ENCODE results near the gene FAM156A.
"Not testable (repeated sequence)": the region's sequence is repeated elsewhere in the genome, so short reads cannot be mapped to it uniquely, and the experiment has no call there.

Gene FAM156A, protein sequence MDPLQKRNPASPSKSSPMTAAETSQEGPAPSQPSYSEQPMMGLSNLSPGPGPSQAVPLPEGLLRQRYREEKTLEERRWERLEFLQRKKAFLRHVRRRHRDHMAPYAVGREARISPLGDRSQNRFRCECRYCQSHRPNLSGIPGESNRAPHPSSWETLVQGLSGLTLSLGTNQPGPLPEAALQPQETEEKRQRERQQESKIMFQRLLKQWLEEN

DNA sequence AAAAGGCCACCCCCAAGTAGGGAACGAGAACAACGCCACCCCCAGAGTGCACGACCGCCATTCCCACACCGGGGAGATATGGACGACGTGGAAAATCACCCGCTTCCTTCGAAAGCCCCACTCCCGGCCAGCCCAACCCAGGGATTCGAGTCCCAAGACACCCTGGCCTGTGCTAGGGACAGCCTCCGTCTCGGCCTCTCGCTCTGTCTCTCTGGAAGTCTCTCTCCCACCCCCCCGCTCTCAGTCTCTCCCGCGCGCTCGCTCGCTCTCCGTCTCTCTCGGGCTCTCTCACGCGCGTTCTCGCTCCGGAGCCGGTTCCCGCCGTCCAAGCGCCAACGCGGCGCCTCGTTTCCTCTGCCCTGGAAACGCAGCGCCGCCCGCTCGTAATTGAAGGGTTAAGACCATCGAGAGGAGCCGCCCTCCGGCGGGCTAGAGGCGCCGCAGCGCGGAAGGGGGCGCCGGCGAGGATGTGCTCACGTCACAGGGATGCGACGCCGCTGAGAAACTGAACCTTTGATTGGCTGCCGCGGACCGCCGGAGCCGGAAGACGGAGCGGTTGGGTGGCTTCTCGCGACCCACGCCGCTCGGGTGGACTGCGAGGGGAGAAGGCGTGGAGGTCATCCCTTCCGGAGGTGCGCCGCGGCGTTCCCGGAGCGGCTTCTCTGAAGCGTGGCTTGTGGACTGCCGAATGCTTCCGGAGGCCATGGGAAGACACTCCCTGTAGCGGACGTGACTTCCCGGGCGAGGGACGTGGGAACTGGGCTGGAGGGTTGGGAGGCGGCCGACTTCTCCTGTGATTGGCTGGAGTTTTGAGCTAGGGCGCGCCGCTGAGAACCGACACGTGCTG lies at the start of gene FAM156A:
FAM156A (minus strand) TSS at position 406 of the 847 bp plus-strand sequence. CDS start 9,930 bp downstream, outside the sequence.
- DNase-seq (ENCODE audit: low read depth), result not testable (repeated sequence)

GRCh38 chrX:53005327-53005726 lies 47.0 kb upstream of the FAM156A start:
- no peak for DNase-seq (ENCODE audit: low read depth)

- no peak for DNase-seq (ENCODE audit: low read depth)
These were observed 46.5 kb upstream of the FAM156A start for GRCh38 chrX:53004811-53005210.

GRCh38 chrX:53004038-53004437 lies 45.7 kb upstream of the FAM156A start:
- DNase-seq (ENCODE audit: low read depth), result no peak

DNA sequence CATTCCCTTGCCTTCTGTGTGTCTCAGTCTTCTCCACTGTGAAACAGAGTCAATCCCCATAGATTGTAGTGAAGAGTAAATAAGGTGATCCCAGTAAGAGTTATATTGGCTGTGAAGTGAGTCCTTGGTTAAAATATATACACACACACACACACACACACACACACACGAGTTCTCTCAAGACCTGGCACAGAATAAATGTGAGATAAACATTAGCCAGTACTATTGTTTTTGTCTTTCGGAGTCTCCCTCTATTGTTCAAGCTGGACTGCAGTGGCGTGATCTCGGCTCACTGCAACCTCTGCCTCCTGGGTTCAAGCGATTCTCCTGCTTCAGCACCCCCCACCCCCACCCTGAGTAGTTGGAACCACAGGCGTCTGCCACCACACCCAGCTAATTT lies 44.8 kb upstream of the FAM156A start:
- DNase-seq (ENCODE audit: low read depth), result no peak

- no peak for DNase-seq (ENCODE audit: low read depth)
These were observed 43.6 kb upstream of the FAM156A start for GRCh38 chrX:53001958-53002357.

- no peak for DNase-seq (ENCODE audit: low read depth)
These were observed 42.3 kb upstream of the FAM156A start for GRCh38 chrX:53000447-53001135.

- DNase-seq (ENCODE audit: low read depth), result no peak
These were observed 37.6 kb upstream of the FAM156A start for GRCh38 chrX:52995987-52996331.

DNA sequence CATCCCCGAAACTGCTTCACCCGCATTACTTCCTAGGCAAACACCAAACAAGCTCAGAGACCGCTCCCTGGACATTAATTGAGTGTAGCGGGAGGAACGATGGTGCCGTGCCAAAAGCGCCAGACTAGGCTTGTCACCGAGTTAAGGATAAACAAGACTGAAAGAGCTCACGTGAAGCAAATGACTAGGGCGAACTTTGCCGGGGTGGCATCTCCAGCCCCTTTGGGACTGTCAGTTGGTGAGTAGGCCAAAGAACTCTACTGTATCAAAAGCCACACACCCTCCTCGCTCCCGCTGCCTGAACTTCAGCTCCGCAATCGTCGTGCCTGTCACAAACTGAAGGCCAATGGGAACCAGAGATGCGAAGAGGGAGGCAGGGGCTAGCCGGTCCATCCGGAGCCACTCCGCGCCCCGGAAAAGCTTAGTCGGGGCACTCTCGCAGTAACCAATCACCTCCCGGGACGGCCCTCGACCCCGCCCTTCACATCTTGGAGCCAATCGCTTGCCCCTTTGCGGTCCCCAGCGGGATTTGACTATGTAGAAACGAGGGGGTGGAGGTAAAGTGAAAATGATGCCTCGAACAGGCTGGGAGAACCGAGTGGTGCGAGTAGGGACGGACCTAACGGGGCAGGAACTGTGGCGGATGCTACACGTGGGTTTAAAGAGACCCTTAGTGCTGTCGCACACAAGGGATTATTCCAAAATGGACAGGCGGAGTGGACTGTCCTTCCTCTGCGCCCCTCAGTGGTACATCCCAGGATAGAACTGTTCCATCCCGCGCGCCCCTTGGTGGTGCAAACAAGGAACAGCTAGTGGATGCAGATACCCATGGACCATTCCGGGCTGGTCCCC lies 37.0 kb upstream of the FAM156A start:
- peak; percentile 84 for DNase-seq (ENCODE audit: low read depth)

- DNase-seq (ENCODE audit: low read depth), result no peak
These were observed 32.5 kb upstream of the FAM156A start for GRCh38 chrX:52990848-52991247.

DNA sequence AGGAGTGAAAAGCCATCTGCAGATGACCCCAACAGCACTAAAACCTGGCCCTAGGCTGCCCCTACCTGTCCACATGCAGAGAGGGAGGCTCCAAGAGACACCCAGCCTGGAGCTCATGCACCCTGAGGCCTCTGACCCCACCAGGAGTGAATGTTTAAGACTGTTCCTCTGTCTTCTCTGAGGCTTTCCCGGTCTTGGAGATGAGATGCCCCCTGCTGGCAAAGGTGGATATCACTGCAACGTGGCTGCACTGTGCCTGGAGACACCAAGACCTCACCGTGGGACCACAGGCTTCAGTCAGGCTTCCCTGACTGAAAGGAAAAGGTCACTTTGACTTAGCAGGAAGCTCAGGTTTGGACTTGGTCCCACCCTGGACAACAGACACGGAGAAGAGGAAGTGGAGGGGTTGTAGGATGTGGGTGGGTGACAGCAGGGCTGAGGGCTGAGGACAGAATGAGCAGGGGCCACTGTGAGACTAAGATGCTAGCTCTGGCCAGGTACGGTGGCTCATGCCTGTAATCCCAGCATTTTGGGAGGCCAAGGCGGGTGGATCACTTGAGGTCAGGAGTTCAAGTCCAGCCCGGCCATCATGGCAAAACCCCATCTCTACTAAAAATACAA lies 31.8 kb upstream of the FAM156A start:
- not testable (repeated sequence) for DNase-seq (ENCODE audit: low read depth)

DNA sequence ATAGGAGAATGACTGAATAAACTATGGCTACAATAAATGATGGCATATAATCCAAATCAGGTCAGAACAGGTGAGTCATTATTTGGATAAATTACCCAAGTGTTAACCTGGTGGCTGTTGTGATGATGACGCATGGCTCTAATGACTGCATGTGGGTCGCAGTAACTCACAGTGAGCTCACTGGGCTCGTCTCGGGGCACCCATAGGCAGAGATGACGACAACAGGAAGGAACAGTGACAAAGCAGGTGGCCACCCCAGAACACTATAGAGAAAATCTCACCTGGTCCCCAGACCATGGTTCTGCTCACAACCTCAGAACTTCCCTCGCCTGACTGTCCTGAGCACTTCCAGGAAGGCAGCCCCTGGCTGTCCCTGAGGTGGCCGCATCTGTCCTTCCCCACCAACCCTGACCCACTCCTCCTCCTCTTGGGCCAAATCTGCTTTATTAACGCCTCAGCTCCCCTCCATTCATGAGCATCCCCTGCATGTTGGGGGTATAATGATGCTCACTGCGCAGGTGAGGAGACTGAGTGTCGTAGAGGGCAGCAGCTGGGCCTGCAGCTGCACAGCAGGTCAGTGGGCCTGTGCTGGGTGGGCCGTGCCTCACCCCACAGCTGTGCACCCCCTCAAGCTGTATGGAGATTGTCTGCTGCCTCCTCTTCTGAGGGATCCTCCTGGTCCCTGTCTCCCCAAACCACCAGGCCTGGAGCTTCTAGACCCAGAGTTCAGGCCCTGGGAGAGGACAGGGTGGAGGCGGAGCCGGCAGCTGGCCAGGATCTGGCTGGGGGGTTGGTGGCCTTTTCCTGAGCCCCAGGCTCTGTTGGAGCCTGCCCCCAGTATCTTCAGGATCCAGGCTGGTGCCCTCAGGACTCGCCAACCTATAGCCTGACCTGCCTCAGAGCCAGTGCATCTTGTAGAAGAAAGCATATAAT lies 30.9 kb upstream of the FAM156A start:
- no peak for DNase-seq (ENCODE audit: low read depth)

DNA sequence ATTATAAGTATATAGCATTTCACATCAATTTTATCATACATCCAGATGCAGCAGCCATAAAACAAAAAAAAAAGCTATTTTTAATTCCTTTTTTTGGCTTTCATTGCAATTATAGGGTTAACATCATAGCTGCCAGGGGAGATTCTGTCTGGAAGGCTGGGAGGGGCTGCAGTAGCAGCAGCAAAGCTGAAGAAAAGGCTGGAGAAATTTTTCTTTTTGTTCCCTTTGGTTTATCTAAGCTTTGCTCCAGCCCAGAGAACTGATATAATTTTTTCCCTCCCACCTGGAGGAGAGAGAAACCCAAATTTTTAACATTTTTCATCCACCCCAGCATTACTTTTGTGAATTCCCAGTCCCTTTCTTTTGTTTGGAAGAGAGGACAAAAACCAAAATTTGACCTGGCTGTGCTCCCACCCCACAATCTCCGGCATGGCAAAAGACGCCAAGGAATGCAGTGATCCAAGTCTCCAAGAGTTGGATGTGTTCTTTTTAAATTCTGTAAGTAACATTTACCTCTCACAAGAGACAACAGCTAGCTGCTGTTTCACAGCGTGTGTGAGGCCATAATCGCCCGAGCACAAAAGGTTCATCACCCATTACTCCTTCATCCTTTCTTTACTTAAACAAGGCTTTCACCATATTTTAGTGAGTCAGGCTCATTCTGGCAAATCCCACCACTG lies 25.1 kb upstream of the FAM156A start:
- DNase-seq (ENCODE audit: low read depth), result no peak

DNA sequence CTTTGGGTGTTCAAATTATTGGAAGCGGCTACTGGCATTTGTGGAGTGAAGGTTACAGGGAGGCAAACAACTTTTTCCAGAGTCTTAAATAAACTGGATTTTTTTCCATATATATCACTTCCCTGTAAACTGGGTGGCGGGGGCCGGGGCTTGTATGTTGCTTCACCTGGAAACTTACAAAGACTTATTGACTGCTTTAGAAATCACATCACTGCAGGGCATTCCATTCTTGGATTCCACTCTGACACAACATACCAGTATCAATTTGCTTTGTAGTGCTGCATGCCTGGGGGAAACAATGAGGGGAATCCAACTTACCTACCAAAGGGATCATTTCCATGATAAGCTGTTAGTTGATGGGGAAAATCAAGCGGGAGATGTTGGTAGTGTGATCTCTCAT lies 21.7 kb upstream of the FAM156A start:
- DNase-seq (ENCODE audit: low read depth), result no peak

DNA sequence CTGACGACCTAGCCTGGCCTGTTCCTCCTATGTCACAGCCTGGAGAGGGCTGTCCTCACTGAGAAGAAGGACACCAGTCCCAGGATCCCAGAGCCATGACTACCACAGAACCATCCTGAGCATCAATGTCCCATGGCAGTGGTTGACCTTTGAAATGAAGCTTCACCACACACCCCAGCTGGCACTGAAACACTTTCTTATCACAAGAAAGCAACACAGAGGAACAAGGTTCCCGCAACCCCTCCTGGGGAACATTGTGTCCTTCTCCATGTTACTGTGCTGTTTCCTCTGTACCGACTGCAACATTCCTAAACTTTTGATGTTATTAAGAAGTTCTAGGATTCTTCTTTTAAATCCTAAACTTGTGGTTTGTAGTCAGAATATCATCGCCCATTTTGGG lies 21.2 kb upstream of the FAM156A start:
- no peak for DNase-seq (ENCODE audit: low read depth)

GRCh38 chrX:52977953-52978352 lies 19.6 kb upstream of the FAM156A start:
- DNase-seq (ENCODE audit: low read depth), result no peak

DNA sequence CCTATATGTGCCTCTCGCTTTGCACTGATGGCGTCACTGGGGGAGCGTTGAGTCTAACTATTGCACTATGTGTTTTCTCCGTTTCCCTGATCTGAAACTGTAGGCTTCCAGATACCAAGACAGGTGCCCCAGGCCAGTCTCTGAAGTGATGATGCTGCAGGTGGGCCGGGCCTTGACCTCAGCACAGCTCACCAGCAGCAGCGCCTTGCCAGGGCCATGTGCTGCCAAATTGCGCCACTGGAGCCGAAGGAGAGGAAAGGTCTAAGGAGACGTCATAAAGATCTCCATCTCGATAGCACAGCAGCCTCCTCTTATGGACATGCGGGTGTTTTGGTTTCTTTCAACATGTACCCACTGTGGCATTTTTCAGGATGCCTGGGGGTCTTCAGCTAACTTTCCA lies 17.3 kb upstream of the FAM156A start:
- DNase-seq (ENCODE audit: low read depth), result not testable (repeated sequence)

DNA sequence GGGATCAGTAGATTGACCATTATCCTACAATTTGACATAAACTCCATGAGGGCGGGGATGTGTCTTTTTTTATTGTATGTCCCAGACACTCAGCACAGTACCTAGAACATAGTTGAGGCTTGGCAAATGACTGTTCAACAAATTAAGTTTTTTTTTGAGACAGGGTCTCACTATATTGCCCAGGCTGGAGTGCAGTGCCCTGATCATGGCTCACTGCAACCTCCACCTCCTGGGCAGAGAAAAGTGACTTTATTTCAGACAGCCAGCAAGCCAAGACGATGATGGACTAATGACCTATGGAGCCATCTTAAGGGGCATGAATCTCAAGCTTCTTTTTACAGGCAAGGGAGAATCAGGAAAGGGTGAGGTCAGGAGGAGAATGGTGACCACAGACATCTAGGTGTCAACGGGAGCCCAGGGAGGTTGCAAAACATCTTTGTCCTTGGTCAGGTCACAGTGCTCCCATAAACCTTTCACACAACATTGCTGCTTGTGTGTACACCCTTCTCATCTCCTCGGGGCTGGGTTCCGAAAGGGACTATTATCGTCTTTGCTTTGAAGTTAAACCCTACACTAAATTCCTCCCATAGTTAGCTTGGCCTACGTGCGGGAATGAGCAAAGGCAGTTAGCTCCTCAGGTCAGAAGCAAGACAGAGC lies 16.1 kb upstream of the FAM156A start:
- DNase-seq (ENCODE audit: low read depth), result not testable (repeated sequence)

GRCh38 chrX:52967922-52968321 lies 9.6 kb upstream of the FAM156A start:
- DNase-seq (ENCODE audit: low read depth), result not testable (repeated sequence)

All from HS-5 (cell line).